ENCODE results near the gene HOXC13. TPM values are rescaled to one million over a fixed set of nuclear protein-coding genes. Genes with fewer than 3 reads are reported as not detected.

The HOXC13 gene
- polyA plus RNA-seq, 1 donor (not counting 4 experiments of a cell fraction or from before 2014, with no cell fraction given): 4.8 TPM

DNA sequence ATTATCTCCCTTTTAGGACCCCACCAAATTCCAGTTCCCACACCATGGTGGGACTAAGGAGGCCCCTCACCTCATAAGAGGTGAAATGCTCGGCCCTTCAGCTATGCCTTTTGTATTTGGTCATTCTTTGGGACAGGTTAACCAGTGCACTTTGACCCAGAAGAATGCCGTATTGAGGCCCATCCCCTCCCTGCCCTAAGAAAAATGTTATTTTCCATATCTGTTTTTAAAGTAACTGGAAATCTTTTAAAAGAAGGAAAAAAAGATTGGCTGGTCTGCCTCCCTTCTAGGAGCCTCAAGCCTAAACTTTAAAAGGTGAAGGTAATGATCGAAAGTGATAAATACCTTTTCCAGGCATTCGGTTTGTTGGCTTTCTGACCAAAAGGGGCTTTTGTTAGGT lies 5.7 kb upstream of the HOXC13 start:
- Histone ChIP-seq H3K27me3 (ENCODE audit: control insufficient read depth, extremely low read depth, insufficient read depth, low read length) (peaks cover 74% of the 10 kb centered on the region), H3K9me3 (ENCODE audit: control insufficient read depth, low read depth, low read length) (no peaks in the 10 kb centered on the region), H3K4me3 (ENCODE audit: control insufficient read depth in 2 of 3, extremely low read depth in 1 of 3, insufficient read depth in 2 of 3, low read depth in 1 of 3, low read length in 3 of 3) (no peak overlapping the region), H3K4me1 (ENCODE audit: control insufficient read depth, extremely low read depth, insufficient read depth, low read length) (no peaks in the 10 kb centered on the region), H4K20me1 (ENCODE audit: control insufficient read depth, extremely low read depth, insufficient read depth, low read length) (no peaks in the 10 kb centered on the region), H2AFZ (ENCODE audit: control insufficient read depth, low read length) (no peak overlapping the region), H3K79me2 (ENCODE audit: control insufficient read depth, insufficient read depth, low read length) (no peaks in the 10 kb centered on the region), H3K9ac (ENCODE audit: control insufficient read depth, extremely low read depth, insufficient read depth, low read length) (no peak overlapping the region), H3K9me1 (ENCODE audit: control insufficient read depth, extremely low read depth, insufficient read depth, low read length) (no peaks in the 10 kb centered on the region), H3K36me3 (ENCODE audit: control insufficient read depth in 2 of 2, extremely low read depth in 1 of 2, insufficient read depth in 2 of 2, low read length in 2 of 2) (no peaks in the 10 kb centered on the region), H3K4me2 (ENCODE audit: control insufficient read depth, extremely low read depth, insufficient read depth, low read depth, low read length) (no peak overlapping the region), H3K27ac (ENCODE audit: control insufficient read depth, insufficient read depth, low read length) (no peak overlapping the region)
- FAIRE-seq: no peak
- dilution Hi-C loops (cut with MboI; ENCODE audit: extremely low pct_ligation_motif_present, low sequenced_read_pairs): loop anchor here (25.0 kb wide), 1 partner anchor 171 kb away; the partner anchor contains the start of gene CISTR
- TF ChIP-seq, protein P1, sequence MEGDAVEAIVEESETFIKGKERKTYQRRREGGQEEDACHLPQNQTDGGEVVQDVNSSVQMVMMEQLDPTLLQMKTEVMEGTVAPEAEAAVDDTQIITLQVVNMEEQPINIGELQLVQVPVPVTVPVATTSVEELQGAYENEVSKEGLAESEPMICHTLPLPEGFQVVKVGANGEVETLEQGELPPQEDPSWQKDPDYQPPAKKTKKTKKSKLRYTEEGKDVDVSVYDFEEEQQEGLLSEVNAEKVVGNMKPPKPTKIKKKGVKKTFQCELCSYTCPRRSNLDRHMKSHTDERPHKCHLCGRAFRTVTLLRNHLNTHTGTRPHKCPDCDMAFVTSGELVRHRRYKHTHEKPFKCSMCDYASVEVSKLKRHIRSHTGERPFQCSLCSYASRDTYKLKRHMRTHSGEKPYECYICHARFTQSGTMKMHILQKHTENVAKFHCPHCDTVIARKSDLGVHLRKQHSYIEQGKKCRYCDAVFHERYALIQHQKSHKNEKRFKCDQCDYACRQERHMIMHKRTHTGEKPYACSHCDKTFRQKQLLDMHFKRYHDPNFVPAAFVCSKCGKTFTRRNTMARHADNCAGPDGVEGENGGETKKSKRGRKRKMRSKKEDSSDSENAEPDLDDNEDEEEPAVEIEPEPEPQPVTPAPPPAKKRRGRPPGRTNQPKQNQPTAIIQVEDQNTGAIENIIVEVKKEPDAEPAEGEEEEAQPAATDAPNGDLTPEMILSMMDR (optimal IDR thresholded peaks at IDR 0.05 in 1 of 3, IDR thresholded peaks at IDR 0.05 in 1 of 3, conservative IDR thresholded peaks at IDR 0.05 in 1 of 3; ENCODE audit: extremely low read depth in 1 of 3, insufficient read depth in 2 of 3, low read length in 3 of 3): no peak
- TF ChIP-seq EZH2 (IDR thresholded peaks at IDR 0.05; ENCODE audit: low read length): no peak
- DNase-seq (ENCODE audit: low read depth, low spot score): no peak

DNA sequence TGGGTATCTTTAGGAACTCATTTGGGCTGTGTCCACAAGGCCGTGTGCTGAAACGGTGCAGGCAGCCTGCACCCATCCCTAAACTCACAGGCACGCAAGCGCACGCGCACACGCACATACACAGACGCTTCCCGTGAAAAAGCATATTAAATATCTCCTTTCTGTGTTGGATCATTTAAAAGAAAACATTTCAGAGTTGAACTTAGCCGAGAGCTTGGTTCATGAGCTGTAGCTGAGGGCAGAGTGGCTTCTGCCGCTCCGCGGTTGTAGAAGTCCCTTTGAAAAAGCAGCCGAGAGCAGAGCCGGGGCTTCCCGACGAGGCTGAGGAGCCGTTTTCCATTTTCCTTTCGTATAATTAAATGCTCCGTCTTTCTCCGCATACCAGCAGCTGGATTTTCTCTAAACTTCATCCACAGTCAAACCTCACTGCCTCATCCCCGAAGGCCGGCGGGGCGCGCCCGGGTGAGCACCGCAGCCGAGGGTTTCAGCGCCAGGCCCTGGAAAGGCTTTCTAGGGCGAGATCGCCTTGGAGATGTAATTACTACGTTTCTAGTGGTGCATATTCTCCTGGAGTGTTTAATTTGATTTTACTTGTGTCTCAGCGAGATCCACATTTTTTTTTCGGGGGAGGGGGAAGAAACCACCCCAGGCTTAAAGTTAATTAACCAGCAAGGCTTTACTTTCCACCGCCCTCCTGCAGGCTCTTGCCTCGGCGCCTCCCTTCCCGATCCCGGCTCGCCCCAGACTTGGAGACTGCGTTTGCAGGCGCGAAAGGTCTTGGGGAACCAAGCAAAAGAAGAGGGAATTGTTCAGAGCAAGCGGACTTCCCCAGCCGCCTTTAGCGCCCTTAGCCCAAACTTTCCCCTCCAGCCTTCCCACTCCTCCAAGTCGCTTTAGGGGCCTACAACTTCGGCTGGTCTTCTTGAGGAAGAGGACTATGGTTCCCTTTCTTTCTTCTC lies 3.0 kb upstream of the HOXC13 start:
- H3K27me3 ChIP-seq (ENCODE audit: control insufficient read depth, extremely low read depth, insufficient read depth, low read length): peaks cover 47% of the 10 kb centered on the region

More for the DNA sequence above, 3.0 kb upstream of the HOXC13 start:
- Histone ChIP-seq H3K36me3 (ENCODE audit: control insufficient read depth in 2 of 2, extremely low read depth in 1 of 2, insufficient read depth in 2 of 2, low read length in 2 of 2) (no peaks in the 10 kb centered on the region), H3K27ac (ENCODE audit: control insufficient read depth, insufficient read depth, low read length) (no peak overlapping the region), H3K4me1 (ENCODE audit: control insufficient read depth, extremely low read depth, insufficient read depth, low read length) (peaks cover 6% of the 10 kb centered on the region), H3K9ac (ENCODE audit: control insufficient read depth, extremely low read depth, insufficient read depth, low read length) (no peak overlapping the region), H3K9me1 (ENCODE audit: control insufficient read depth, extremely low read depth, insufficient read depth, low read length) (no peaks in the 10 kb centered on the region), H4K20me1 (ENCODE audit: control insufficient read depth, extremely low read depth, insufficient read depth, low read length) (no peaks in the 10 kb centered on the region), H3K79me2 (ENCODE audit: control insufficient read depth, insufficient read depth, low read length) (peaks cover 9% of the 10 kb centered on the region), H3K9me3 (ENCODE audit: control insufficient read depth, low read depth, low read length) (no peaks in the 10 kb centered on the region), H3K4me3 (ENCODE audit: control insufficient read depth in 2 of 3, extremely low read depth in 1 of 3, insufficient read depth in 2 of 3, low read depth in 1 of 3, low read length in 3 of 3) (no peak overlapping the region), H3K4me2 (ENCODE audit: control insufficient read depth, extremely low read depth, insufficient read depth, low read depth, low read length) (no peak overlapping the region), H2AFZ (ENCODE audit: control insufficient read depth, low read length) (no peak overlapping the region)
- DNase-seq (ENCODE audit: low read depth, low spot score) (no peak), FAIRE-seq (no peak)
- TF ChIP-seq, protein P1 (optimal IDR thresholded peaks at IDR 0.05 in 1 of 3, IDR thresholded peaks at IDR 0.05 in 1 of 3, conservative IDR thresholded peaks at IDR 0.05 in 1 of 3; ENCODE audit: extremely low read depth in 1 of 3, insufficient read depth in 2 of 3, low read length in 3 of 3): no peak
- TF ChIP-seq EZH2 (IDR thresholded peaks at IDR 0.05; ENCODE audit: low read length): no peak
- dilution Hi-C loops (cut with MboI; ENCODE audit: extremely low pct_ligation_motif_present, low sequenced_read_pairs): loop anchor here (25.0 kb wide), 1 partner anchor 173 kb away; the partner anchor contains the start of gene CISTR

All from keratinocyte (primary cell).